AG08396 (cell line): ENCODE data around the gene GAPVD1.
"Not testable (repeated sequence)": the region's sequence is repeated elsewhere in the genome, so short reads cannot be mapped to it uniquely, and the experiment has no call there.

Experiments used
- DNase-seq: peaks from one replicate; pipeline ENCODE4 v3.0.0; 2012; ENCODE audit warnings: low spot score, mixed read lengths

Gene GAPVD1

GRCh38 chr9:125304273-125304672 lies 42.6 kb downstream of the GAPVD1 start:
- DNase-seq: no peak

- no peak for DNase-seq
Observed at GRCh38 chr9:125312411-125312810, 50.8 kb downstream of the GAPVD1 start.

- DNase-seq: not testable (repeated sequence)
Observed at GRCh38 chr9:125316359-125316758, 54.7 kb downstream of the GAPVD1 start.

- DNase-seq: no peak
Observed at GRCh38 chr9:125317704-125318103, 56.1 kb downstream of the GAPVD1 start.

GRCh38 chr9:125321496-125321895 lies 59.9 kb downstream of the GAPVD1 start:
- no peak for DNase-seq

GRCh38 chr9:125323615-125324014 lies 62.0 kb downstream of the GAPVD1 start:
- peak; percentile 17 for DNase-seq

- no peak for DNase-seq
Observed at GRCh38 chr9:125325826-125326225, 64.2 kb downstream of the GAPVD1 start.

GRCh38 chr9:125329978-125330377 lies 68.4 kb downstream of the GAPVD1 start:
- DNase-seq: no peak

GRCh38 chr9:125330587-125330986 lies 69.0 kb downstream of the GAPVD1 start:
- no peak for DNase-seq

- DNase-seq: no peak
Observed at GRCh38 chr9:125332527-125332926, 70.9 kb downstream of the GAPVD1 start.

GRCh38 chr9:125337236-125337635 lies 75.6 kb downstream of the GAPVD1 start:
- no peak for DNase-seq

GRCh38 chr9:125338929-125339328 lies 77.3 kb downstream of the GAPVD1 start:
- no peak for DNase-seq

GRCh38 chr9:125341566-125341965 lies 79.9 kb downstream of the GAPVD1 start:
- no peak for DNase-seq

- peak; percentile 23 for DNase-seq
Observed at GRCh38 chr9:125343518-125344275, 82.1 kb downstream of the GAPVD1 start.

GRCh38 chr9:125346080-125346732 lies 84.6 kb downstream of the GAPVD1 start:
- no peak for DNase-seq

GRCh38 chr9:125355601-125356000 lies 94.0 kb downstream of the GAPVD1 start:
- DNase-seq: no peak

GRCh38 chr9:125356032-125356431 lies 94.4 kb downstream of the GAPVD1 start:
- DNase-seq: no peak

GRCh38 chr9:125359011-125359410 lies 97.4 kb downstream of the GAPVD1 start:
- no peak for DNase-seq

- DNase-seq: no peak
Observed at GRCh38 chr9:125360601-125361000, 99.0 kb downstream of the GAPVD1 start.

GRCh38 chr9:125361837-125362531 lies 100.4 kb downstream of the GAPVD1 start:
- no peak for DNase-seq

- no peak for DNase-seq
Observed at GRCh38 chr9:125366676-125367075, 105.0 kb downstream of the GAPVD1 start.

GRCh38 chr9:125370786-125371185 lies 109.2 kb downstream of the GAPVD1 start:
- no peak for DNase-seq
